ENCODE results near the gene MMAB.
A peak's percentile ranks its signal among the peaks of the same experiment; 100 is the strongest.
"Not testable (repeated sequence)": the region's sequence is repeated elsewhere in the genome, so short reads cannot be mapped to it uniquely, and the experiment has no call there.

The MMAB gene

DNA sequence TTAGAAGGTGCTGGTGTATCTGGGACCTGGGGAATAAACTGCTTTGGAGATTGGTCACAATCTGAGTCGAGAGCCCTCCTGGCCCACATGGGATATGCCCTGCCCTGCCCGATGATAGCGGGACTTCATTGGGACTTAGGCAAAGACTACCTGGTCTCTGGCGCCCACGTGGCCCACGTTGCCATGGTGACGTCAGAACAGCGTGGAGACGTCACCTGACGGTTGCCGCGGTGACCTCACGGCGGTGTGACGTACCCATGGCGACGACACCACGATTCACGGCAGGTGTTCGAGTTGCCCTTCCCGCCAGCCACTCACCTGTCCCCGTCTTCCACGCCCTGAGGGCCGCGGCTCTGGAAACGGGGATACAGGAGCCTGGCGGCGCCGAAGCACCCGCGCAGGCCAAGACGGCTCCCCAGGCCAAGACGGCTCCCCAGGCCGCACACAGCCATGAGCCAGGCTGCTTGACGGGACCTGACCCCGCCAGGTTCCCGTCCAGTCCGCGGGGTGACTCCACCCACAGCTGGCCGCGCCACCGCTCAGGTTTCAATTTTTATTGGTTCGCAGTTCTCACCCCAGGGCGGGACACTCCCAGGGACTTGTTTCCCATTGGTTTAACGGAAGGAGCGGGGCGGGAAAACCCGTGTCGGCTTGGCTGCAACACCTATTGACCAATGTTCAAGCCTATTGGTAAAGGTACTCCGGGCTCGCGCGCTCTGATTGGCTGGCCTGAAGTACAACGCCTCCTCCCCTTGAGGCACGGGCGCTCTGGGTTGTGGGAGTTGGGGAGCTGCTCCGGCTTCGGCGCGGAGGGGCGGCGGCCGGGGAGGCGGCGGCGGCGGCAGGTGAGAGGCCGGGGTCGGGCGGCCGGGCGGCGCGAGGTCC, at the start of gene MMAB, which contains the start of gene MVK:
Gene MMAB, minus strand, starts transcription at position 476 of the 885 bp plus-strand sequence. Its CDS starts 24 bp downstream, at position 452.
Gene MVK, plus strand, starts transcription at position 766 of the 885 bp plus-strand sequence. CDS start 1,029 bp downstream, outside the sequence.
- DNase-seq: peak; percentile 99

DNA sequence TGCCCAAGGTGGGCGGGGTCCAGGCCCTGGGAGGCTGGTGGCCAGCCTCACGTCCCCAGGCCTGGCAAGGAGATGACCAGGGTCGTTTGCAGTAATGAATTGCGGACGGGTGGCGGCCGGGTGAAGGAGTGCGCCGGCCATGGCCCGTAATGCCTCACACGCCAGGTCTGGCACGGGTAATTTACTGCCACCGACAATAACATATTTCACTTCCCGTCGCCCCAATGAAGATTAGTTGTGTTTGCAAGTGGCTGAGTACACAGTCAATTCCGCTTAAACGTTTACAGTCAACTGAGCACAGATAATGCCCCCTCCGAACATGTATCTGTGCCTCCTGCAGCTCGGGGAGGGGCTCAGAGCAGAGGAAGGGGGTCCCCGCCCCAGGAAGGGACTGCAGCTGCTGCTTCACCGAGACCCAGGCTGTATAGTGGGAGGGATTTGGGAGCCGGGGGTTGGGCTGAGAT, 48.6 kb upstream of the MMAB start:
- DNase-seq: no peak

DNA sequence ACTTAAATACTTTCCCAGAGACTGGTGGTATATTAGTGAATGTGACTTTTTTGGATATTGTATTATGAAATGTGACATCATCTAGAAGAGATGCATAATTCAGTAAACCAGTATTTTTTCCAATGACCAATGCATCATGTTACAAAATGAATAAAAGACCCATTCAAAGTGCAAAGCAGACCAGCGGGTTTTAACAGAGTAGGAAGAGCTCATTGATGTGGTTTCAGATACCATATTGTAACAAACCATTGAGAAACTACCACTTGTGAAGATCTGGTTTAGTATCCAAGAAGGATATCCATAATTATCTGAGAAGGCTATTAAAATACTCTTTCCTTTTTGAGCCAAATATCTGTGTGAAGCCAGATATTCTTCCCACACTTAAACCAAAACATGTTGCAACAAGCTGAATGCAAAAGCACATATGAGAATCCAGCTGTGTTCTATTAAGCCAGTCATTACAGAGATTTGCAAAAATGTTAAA, 47.9 kb upstream of the MMAB start:
- no peak for DNase-seq

DNA sequence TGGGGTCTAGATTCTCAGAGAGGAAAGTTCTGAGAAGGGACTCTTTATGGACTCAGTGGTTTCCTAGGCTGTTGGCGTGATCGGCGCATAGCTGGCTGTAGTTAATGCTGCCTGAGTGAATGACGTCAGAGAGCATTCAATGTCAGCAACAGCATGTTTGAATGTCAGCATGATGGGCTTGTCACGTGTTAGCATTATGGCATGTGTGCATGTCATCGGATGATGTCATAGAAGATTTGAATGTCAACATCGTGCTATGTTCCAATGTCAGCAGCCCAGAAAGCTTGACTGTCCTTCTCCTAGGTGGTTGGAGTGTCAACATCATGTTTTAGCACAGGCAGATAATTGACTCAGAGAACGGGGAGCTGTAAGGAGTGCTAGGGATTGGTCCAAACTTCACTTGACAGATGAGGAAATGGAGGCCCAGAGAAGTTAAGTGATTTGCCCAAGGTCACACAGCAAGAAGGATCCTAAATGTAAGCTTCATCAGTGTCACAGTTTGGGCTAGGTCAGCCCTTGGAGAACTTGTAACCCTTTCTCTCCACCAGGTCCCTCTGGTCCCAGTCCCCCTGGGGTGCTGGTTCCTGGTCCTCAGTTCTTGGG, 45.8 kb upstream of the MMAB start:
- no peak for DNase-seq

DNA sequence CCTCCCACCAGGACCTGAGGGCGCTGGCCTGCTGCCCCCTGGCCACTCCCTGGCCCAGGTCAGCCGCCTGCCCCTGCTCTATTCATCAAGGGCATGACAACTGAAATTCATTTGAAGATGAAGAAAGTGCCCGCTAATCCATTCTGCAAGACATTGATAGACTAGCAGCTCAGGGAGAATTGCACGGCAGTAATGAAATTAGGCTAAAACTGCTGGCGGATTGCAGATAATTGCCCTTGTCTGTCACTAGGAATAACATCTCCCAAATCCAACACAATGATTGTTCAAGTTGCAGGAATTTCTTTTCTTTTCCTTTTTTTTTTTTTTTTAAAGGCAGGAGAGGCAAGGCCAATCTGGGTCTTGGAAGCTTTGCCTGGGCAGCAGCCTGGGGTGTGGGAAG, 44.8 kb upstream of the MMAB start:
- DNase-seq: no peak

DNA sequence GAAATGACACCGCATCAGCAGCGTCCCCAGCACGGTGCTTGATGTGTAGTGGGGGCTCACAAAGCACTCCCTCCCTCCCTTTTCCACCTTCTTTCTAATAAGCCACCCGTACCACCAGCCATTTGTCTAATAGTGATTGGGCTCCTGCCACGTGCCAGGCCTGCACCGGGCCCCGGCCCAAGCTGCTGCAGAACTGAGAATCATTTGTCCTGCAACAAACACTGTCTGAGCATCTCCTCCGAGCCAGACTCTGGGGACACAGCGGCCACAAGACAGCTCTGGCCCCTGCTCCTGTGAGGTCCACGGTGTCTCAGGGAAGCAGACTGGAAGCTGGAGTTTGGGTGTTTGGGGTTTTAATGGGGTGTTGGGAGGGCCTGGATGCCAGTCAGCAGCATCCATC, 44.2 kb upstream of the MMAB start:
- DNase-seq: no peak

DNA sequence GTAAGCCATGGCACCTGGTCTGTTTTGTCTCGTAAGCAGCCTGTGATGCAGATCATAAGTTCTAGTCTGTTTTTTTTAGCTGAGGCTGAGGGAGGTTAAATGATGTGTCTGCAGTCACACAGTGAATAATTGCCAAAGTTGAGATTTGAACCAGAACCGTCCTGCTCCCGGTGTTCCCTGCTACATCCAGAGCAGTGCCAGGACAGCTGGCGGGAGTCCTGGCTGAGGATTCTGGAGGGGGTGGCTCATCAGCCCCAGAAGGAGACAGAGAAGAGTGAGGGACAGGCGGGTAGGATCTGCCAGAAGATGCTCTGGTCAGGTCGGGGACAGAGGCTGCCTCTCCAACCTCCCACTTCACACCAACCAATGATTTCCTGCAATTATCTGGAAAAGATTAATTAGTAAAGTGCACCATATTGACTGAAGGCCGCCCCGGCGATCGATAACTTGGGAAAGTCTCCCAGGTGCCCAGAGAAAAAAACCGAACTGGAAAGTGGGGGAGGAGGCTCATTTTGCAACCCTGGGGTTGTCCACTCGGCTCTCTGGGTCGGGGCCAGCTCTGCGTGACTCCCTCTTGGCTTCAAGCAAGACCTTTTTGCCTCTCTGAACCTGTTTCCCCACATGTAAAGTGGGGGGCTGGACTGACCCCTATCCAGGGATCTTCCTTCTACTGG, 42.4 kb upstream of the MMAB start:
- DNase-seq: no peak

DNA sequence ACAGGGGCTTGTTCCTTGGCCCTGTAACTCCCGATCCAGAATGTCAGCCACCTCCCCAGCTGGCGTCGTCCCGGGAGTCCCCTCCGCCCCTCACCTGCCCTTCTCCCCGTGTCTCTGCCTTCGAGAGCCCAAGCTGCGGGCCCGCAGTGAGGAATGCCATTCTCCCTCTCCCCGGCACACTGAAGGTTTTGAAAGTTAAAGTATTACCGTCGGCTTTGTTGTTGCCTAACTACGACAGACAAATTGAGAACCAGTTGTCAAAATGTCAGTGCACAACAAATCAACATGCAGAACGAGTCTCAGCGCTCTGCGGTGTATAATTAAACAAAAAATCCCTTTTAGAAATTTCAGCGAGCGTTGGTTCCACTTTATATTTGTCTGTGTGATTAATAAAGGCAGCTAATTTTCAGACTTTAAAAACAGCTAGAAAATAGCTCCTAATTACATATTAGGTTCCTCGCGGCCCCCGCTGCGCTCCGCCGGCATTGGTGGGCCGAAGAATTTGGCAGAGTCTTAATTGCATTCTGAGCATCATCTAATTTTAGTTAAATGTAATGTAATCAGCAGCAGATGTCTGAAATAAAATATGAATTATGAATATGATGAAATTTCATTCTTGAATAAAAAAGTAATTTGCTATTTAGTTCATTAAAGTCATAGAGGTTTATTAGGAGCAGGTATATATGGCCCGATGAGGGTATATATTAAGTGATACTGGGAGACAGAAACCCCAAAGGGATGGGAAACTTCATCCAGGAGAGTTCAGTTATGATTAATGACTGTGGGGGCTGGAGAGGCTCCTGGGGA, 40.5 kb upstream of the MMAB start:
- DNase-seq: no peak

DNA sequence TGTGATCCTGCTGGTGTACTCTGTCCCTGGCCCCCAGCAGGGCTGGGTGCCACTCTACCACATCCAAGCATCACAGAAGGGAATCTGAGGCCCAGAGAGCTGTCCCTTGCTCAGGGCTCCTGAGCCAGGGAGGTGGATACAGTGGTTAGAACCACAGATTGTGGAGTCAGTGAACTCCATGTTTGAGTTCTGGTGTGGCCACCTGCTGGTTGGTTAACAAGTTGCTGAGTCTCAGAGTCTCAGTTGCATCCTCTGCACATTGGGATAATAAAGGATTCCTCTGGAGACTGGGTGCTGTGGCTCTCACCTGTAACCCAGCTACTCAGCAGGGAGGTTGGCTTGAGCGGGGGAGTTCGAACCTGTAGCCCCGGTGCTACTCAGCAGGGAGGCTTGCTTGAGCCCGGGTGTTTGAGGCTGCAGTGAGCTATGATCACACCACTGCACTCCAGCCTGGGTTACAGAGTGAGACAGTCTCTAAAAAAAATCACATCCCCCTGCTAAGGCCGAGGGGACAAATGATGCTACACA, 39.7 kb upstream of the MMAB start:
- DNase-seq: peak; percentile 29

DNA sequence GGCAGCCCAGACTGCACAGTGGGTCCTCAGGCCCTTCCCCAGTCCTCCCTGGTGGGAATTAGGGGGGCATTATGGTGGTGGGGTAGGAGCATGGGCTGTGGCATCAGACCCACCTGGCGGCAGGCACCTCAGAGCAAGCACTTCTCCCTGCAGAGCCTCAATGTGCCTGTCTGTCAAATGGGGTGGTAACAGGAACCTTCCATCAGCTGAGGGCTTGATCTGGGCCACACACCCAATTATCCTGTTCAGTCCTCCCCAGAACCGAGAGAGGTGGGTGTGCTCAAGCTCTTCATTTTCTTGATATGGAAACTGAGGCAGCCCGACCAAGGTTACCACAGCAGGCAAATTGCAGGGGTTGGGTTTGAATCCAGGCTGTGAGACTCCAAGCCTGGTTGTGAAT, 38.7 kb upstream of the MMAB start:
- DNase-seq: no peak

DNA sequence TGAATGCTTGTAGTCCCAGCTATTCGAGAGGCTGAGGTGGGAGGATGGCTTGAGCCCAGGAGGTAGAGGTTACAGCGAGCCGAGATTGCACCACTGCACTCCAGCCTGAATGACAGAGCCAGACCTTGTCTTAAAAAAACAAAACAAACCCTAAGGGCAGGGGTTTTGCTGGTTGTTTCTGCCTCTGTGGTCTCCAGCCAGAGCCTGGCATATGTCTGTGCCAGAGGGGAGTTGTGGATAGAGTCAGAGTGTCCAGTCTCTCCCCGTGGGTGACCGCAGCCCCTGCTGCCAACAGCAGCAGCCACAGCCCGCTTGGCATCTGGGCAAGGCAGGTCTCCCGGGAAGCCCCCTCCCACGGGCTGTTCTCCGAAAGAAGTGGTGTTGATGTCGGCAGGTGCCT, 37.9 kb upstream of the MMAB start:
- DNase-seq: no peak

DNA sequence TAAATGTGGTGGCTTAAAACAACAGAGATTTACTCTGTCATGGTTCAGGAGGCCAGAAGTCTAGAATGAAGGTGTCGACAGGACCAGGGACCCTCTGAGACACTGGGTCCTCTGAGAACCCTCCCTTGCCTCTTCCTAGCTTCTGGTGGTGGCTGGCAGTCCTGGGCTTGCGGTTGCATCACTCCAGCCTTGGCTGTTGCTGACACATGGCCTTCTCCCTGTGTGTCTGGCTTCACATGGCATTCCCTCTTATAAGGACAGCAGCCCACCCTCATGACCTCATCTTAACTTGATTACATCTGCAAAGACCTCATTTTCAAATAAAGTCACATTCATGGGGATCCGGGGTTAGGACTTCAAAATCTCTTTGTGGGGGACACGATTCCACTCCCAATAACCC, 37.2 kb upstream of the MMAB start:
- no peak for DNase-seq

DNA sequence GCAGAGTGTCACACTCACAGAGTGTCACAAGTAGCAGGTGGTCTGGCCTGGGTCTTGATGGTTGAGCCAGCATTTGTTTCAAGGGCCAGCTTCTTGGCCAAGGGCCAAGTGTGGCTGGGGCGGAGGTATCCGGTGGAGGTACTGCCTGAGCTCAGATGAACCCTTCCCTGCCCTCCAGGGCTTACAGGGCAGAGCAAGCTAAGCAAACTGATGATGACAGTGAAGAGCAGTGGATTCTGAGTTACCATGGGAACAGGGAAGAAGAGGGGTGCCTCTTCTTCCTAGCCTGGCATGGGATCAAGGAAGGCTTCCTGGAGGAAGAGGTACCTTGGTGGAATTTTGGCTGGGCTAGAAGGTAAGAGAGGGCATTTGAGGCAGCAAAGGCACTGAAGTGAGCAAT, 36.0 kb upstream of the MMAB start:
- DNase-seq: no peak

DNA sequence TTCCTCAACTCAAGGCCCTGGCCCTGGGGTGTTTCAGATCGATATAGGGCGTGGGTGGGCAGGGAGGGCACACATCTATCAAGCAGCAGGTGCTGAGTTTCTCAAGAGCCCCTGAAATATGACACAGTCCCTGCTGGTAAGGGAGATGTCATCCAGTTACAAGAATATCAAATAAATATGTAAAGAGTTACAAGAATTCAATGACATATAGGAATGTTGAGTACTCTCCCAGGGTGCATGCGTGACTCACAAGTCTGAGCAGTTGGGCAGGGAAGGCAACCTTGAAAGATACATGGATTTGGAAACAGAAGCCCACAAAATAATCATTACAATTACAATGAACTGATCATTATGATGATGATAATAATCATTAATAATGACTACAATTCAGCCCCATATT, 35.5 kb upstream of the MMAB start:
- no peak for DNase-seq

DNA sequence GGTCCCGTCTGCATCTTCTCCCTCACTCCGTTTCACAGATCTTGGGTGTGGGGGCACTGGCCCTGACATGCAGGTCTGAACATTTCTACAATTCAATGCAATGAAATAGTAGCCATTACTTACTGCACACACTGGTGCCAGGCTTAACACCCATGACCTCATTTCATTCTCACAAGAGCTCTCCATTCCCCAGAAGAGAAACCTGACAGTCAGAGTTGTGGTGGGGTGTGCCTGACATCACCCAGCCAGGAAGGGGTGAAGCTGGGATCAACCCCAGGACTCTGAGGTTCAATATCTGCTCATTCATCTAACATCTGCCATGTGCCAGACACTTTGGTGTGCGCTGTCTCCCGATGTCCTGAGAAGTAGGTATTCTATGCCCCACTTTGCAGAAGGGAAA, 35.0 kb upstream of the MMAB start:
- no peak for DNase-seq

DNA sequence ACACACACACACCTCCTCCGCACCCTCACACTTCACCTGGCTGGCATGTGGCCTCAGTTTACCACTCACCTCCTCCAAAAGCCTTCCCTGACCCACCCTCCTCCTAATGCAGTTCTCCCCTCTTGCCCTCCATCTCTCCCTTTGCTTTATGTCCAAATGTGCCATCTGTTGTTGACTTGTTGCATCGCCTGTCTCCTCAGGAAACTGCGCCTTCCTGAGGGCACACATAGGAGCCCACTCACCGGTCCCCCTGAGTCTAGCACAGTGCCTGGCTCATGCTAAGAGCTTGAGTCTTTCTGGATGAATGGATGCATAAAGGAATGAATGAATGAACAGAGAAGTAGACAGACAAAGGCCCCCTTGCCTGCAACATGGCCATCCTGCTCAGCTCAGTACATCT, 34.3 kb upstream of the MMAB start:
- no peak for DNase-seq

DNA sequence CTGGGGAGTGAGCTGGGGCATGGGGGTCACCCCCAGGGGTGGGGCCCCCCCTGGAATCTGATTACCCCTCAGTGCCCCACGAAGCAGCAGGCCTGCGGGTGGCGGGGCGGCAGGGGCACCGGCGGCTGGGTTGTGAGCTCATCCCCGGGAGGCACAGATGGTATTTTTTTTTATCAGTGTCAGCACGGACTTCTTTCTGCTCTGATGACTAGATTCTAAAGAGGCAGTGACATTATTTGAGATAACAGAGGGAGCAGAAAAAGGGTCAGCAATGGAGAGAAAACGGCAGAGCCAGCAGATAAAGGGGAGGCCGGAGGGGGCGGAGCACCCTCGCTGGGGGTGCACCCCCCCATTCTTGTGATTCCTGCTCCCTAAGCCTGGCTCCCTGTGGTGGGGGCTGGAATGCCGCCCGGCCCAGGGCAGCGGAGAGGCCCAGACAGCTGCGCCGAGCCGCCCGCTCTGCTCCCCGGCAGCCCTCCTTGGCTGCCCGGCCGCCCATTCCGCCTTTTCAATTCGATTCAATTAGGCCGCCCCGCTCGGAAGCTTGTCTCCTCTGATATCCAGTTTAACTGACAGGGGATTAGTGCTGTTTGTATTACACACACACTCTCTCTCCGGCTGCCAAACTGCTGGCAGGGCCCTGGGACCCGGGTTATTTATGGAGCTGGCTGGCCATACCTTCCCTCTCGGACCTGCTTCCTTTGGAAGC, 33.2 kb upstream of the MMAB start:
- DNase-seq: peak; percentile 6

DNA sequence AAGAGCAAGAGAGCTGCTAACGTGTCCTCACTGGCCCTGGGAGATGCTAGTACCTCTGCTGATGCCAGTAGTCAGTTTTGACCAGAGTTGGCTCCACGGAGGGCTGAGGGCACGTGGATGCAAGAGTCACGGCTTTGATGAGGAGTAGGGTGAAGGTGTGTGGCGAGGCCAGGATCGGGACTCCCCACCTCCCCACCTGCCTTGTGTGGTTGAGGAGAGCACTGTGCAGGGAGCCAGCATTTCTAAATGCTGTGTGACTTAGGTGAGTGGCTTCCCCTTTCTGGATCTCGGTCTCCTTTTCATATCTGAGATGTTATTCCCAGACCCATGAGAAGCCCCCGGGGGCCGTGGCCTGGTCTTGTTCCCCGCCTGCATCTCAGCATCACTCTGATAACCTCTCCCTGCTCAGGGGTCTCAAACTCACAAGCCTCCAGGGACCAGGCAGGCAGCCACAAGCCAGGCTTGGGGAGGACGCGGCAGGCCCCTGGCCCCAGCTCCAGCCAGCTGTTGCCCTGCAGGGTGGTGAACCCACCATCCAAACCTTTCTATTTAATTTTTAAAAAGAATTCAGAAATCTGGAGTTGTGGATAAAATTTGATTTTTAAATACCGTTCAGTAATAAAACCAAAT, 32.4 kb upstream of the MMAB start:
- no peak for DNase-seq

DNA sequence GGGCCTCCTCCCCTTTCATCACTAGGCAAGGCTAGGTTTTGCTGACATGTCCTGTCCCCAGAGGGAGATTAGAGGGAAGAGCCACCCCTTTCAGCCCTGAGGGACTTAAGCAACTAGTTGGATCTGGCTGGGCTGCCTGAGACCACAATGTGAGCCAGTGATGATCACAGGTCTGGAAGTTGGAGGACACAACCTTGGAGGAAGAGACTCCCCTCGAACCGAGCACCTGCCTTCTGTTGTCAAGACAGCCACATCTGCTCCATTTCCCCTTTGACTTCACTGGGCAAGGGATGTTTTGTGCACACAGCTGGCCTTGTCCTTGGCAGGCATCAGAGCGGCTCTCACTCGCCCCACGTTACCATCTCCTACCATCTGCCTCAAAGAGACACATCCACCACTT, 31.7 kb upstream of the MMAB start:
- no peak for DNase-seq

DNA sequence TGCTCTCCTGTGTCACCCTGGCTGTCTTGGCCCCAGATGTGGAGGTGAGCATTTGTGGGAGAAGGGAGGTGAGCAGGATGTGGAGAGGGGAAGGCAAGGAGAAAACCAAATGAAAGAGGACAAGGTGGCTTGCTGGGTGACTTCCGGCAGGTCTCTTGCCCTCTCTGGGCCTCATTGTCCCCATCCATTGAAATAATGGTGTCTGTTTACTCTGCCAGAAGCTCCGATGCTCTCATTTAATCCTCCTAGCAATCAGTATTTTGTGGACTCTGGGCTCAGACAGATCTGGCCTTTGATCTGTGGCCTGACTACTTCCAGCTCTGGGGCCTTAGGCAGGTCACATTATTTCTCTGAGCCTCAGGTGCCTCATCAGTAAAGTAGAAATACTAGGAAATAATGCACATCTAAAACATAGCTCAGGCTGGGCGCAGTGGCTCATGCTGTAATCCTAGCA, 30.9 kb upstream of the MMAB start:
- no peak for DNase-seq

DNA sequence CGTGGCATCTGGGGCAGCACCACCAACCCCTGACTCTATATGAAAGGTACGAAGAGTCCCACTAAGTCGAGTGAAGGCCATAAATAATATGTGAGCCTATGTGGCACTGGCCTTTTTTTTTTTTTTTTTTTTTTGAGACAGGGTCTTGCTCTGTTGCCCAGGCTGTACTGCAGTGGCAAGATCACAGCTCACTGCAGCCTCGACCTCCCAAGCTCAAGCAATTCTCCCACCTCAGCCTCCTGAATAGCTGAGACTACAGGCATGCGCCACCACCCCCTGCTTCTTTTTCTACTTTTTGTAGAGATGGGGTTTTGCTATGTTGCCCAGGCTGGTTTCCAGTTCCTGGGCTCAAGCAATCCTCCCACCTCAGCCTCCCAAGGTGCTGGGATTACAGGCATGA, 28.8 kb upstream of the MMAB start:
- DNase-seq: not testable (repeated sequence)

Data from OCI-M1 (cell line).